Activated gamma-delta T cell treated with anti-CD3 and anti-CD28 coated beads, Interleukin-2, amount 50 U/mL, for 16 hours (primary cell): ENCODE results near the gene C1RL.
"Not testable (repeated sequence)": the region's sequence is repeated elsewhere in the genome, so short reads cannot be mapped to it uniquely, and the experiment has no call there.

Experiments used
- DNase-seq: peaks from one replicate; pipeline ENCODE4 v3.0.0-alpha.2; 2020; ENCODE audit warnings: low read depth

The C1RL gene

GRCh38 chr12:7114008-7114407 is 5.0 kb upstream of the C1RL start:
- no peak for DNase-seq

GRCh38 chr12:7113389-7113871 is 4.4 kb upstream of the C1RL start:
- peak; percentile 32 for DNase-seq

GRCh38 chr12:7112041-7112440 is 3.0 kb upstream of the C1RL start:
- DNase-seq = no peak

- DNase-seq = no peak
Measured at GRCh38 chr12:7110661-7111060, 1.6 kb upstream of the C1RL start.

- no peak for DNase-seq
Measured at GRCh38 chr12:7109572-7109920, 532 bp upstream of the C1RL start.

GRCh38 chr12:7108003-7108795 is 815 bp downstream of the C1RL start:
- DNase-seq = peak; percentile 57

- no peak for DNase-seq
Measured at GRCh38 chr12:7107636-7108002, 1.4 kb downstream of the C1RL start.

GRCh38 chr12:7107181-7107580 is 1.8 kb downstream of the C1RL start:
- DNase-seq = not testable (repeated sequence)

- no peak for DNase-seq
Measured at GRCh38 chr12:7106082-7106481, 2.9 kb downstream of the C1RL start.

- DNase-seq = no peak
Measured at GRCh38 chr12:7103837-7104584, 5.0 kb downstream of the C1RL start.

- no peak for DNase-seq
Measured at GRCh38 chr12:7102582-7102981, 6.4 kb downstream of the C1RL start.

GRCh38 chr12:7101694-7102131 is 7.3 kb downstream of the C1RL start:
- DNase-seq = no peak

- no peak for DNase-seq
Measured at GRCh38 chr12:7101047-7101693, 7.8 kb downstream of the C1RL start.

GRCh38 chr12:7100239-7100638 is 8.8 kb downstream of the C1RL start:
- DNase-seq = no peak

GRCh38 chr12:7099290-7099996 is 9.6 kb downstream of the C1RL start:
- no peak for DNase-seq

GRCh38 chr12:7096979-7097378 is 12.0 kb downstream of the C1RL start:
- DNase-seq = no peak

- DNase-seq = no peak
Measured at GRCh38 chr12:7096006-7096932, 12.7 kb downstream of the C1RL start.

- DNase-seq = no peak
Measured at GRCh38 chr12:7093892-7094291, 15.1 kb downstream of the C1RL start.

GRCh38 chr12:7093486-7093885 is 15.5 kb downstream of the C1RL start:
- no peak for DNase-seq

GRCh38 chr12:7092986-7093460 is 16.0 kb downstream of the C1RL start:
- no peak for DNase-seq
